ENCODE data around the gene SLC35B2. TPM values are rescaled to one million over a fixed set of nuclear protein-coding genes. Genes with fewer than 3 reads are reported as not detected.

Gene SLC35B2
- total RNA-seq, 3 donors from 2014 or later = 32.8 to 50.5 (median 38.1) TPM

GRCh38 chr6:44285552-44286284 is 28.4 kb upstream of the SLC35B2 start:
- no peaks in the 10 kb centered on the region for H3K4me1 ChIP-seq
- TF ChIP-seq POLR2AphosphoS5 (IDR thresholded peaks at IDR 0.05) (no peak), POLR2A (IDR thresholded peaks at IDR 0.05) (no peak), CTCF (IDR thresholded peaks at IDR 0.05) (no peak)
- no peaks in the 10 kb centered on the region for H3K36me3 ChIP-seq
- intact Hi-C loops (cut with DNase I; ENCODE audit: low total_unique reads) = no loop called here
- no peaks in the 10 kb centered on the region for H3K9me3 ChIP-seq
- DNase-seq (ENCODE audit: low spot score in 2 of 2) = no peak
- H3K27me3 ChIP-seq = peaks cover 0 to 24% of the 10 kb centered on the region in 2 donors
- H3K4me3 ChIP-seq = no peak overlapping the region
- H3K27ac ChIP-seq = no peak overlapping the region

- DNase-seq (ENCODE audit: low spot score in 2 of 2) = no peak
- TF ChIP-seq POLR2AphosphoS5 (IDR thresholded peaks at IDR 0.05) (no peak), CTCF (IDR thresholded peaks at IDR 0.05) (no peak), POLR2A (IDR thresholded peaks at IDR 0.05) (no peak)
- no peaks in the 10 kb centered on the region for H3K9me3 ChIP-seq
- no peaks in the 10 kb centered on the region for H3K36me3 ChIP-seq
- no peak overlapping the region for H3K27ac ChIP-seq
- intact Hi-C loops (cut with DNase I; ENCODE audit: low total_unique reads) = no loop called here
- H3K4me3 ChIP-seq = no peak overlapping the region
- H3K27me3 ChIP-seq = peaks cover 0 to 15% of the 10 kb centered on the region in 2 donors
- no peaks in the 10 kb centered on the region for H3K4me1 ChIP-seq
Observed at GRCh38 chr6:44284867-44285266, 27.5 kb upstream of the SLC35B2 start.

GRCh38 chr6:44284121-44284520 is 26.8 kb upstream of the SLC35B2 start:
- no peaks in the 10 kb centered on the region for H3K9me3 ChIP-seq
- H3K27me3 ChIP-seq = peaks cover 0 to 10% of the 10 kb centered on the region in 2 donors

GRCh38 chr6:44278774-44279697 is 21.7 kb upstream of the SLC35B2 start:
- intact Hi-C loops (cut with DNase I; ENCODE audit: low total_unique reads) = no loop called here
- Histone ChIP-seq H3K27me3 (peaks cover 0 to 29% of the 10 kb centered on the region in 2 donors), H3K4me1 (no peaks in the 10 kb centered on the region), H3K27ac (no peak overlapping the region), H3K4me3 (no peak overlapping the region), H3K36me3 (no peaks in the 10 kb centered on the region), H3K9me3 (no peaks in the 10 kb centered on the region)
- no peak for DNase-seq (ENCODE audit: low spot score in 2 of 2)
- TF ChIP-seq POLR2AphosphoS5 (IDR thresholded peaks at IDR 0.05) = no peak
- no peak for TF ChIP-seq CTCF (IDR thresholded peaks at IDR 0.05)
- no peak for TF ChIP-seq POLR2A (IDR thresholded peaks at IDR 0.05)

More at GRCh38 chr6:44284121-44284520, 26.8 kb upstream of the SLC35B2 start:
- no peak for TF ChIP-seq CTCF (IDR thresholded peaks at IDR 0.05)
- TF ChIP-seq POLR2A (IDR thresholded peaks at IDR 0.05) = no peak
- no peak for TF ChIP-seq POLR2AphosphoS5 (IDR thresholded peaks at IDR 0.05)
- Histone ChIP-seq H3K4me1 (no peaks in the 10 kb centered on the region), H3K27ac (no peak overlapping the region), H3K36me3 (no peaks in the 10 kb centered on the region), H3K4me3 (no peak overlapping the region)
- no peak for DNase-seq (ENCODE audit: low spot score in 2 of 2)
- intact Hi-C loops (cut with DNase I; ENCODE audit: low total_unique reads) = no loop called here

GRCh38 chr6:44278315-44278714 is 21.0 kb upstream of the SLC35B2 start:
- intact Hi-C loops (cut with DNase I; ENCODE audit: low total_unique reads) = no loop called here

More at GRCh38 chr6:44278315-44278714, 21.0 kb upstream of the SLC35B2 start:
- TF ChIP-seq POLR2A (IDR thresholded peaks at IDR 0.05) (no peak), CTCF (IDR thresholded peaks at IDR 0.05) (no peak), POLR2AphosphoS5 (IDR thresholded peaks at IDR 0.05) (no peak)
- H3K4me3 ChIP-seq = no peak overlapping the region
- no peaks in the 10 kb centered on the region for H3K36me3 ChIP-seq
- H3K4me1 ChIP-seq = no peaks in the 10 kb centered on the region
- DNase-seq (ENCODE audit: low spot score in 2 of 2) = no peak
- H3K9me3 ChIP-seq = no peaks in the 10 kb centered on the region
- no peak overlapping the region for H3K27ac ChIP-seq
- peaks cover 0 to 33% of the 10 kb centered on the region in 2 donors for H3K27me3 ChIP-seq

Measured in breast epithelium (tissue), 4 donors.